NCI-H345 (cell line): ENCODE data around the gene SRBD1.

Source experiments
- DNase-seq: peaks from one replicate; lab custom pipeline; 2025; lab: John Stamatoyannopoulos, UW

SRBD1 gene

DNA sequence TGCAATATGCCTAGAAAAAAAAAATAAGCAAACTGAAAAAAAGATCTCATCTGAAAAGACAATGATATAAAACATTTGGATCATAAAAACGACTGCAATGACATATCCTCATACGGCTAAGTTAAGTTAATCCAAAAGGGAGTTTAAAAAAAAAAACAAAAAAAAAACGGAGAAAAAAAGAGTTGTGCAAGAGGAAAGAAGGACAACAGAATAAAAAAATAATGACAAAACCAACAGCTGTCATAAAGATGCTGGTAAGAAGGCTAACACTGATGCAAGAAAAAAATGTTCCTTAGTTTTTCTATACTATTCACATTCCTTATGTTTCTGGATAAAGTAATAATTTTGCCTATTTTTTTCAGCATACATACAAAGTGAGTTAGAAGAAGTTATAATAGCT is 192.5 kb downstream of the SRBD1 start:
- DNase-seq: no peak

DNA sequence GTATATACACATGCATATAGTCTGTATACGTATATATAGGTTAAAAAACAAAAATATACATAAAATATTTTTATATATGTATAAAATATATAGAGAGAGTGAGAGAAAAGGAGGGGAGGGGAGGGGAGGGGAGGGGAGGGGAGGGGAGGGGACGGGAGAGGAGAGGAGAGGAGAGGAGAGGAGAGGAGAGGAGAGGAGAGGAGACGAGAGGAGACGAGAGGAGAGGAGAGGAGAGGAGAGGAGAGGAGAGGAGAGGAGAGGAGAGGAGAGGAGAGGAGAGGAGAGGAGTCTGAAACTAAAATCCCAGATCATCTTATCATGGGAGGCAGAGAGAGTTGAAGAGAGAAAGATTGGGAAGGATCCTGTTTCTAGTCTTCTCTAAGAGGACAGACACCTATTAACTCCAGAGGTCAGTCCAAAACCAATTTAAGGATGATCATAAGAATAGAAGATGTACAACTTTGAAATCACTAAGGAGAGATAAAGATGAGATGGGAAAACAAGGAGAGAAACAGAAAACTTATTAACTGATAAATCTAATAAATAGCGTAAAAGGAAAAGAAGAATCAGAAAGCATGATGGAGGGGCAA is 195.4 kb downstream of the SRBD1 start:
- DNase-seq: no peak

DNA sequence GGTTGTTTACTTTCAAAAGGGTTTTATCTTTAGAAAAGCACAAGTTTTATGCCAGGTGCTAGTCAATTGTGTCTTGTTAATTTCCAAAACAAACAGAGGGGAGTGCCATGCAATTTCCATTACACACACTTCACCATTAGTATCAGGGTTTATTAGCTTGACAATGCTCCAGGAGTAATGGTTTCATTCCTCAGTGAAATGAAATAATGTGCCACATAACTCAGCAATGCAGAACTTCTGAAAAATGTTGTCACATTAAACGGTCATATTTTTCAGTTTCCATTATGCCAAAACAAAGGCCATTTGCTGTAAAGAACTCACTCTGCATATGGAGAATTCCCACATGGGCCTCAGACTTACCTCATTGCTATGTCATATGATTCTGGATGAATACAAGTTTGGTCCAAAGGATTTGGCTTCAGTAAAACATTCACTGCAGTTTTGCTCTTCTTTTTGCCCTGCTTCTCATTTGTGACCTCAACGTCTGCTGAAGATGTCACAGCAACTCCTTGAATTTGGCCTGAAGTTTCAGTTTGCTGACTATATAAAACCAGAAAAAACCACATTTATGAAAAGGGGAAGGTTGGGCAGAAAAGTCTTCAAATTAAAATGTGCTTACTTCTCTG is 198.2 kb downstream of the SRBD1 start:
- DNase-seq: no peak

DNA sequence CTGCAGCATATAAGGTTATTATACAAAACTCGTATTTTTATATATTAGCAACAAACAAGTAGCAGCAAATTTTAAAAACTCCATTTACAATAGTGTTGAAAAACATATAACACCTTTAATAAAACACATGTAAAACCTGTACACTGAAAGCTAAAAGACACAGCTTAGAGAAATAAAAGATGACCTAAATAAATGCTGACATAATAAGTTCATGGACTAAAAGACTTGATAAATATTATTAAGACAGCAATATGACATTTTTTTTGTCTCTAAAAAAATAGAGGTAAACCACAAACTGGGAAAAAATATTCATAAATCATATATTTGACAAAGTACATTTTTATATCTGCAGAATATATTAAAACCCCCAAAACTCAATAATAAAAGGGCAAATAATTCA is 201.4 kb downstream of the SRBD1 start:
- no peak for DNase-seq

DNA sequence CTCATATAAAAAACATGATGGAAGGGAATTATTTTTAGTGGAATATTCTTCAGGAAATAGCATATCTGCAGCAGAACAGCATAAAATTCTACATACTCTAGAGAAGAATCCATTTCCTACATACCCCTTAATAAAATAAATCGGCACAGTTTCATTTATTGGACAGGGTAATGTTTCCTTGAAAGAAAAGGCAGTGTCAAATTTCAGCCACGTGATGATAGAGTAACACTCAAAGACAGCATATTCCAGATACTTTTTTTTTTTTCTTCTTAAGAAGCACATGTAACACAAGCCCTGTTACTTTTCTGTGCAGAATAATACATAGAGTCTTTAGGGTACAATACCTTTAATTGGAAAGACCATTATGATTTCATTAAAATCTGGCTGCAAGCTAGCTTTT is 204.4 kb downstream of the SRBD1 start:
- no peak for DNase-seq

DNA sequence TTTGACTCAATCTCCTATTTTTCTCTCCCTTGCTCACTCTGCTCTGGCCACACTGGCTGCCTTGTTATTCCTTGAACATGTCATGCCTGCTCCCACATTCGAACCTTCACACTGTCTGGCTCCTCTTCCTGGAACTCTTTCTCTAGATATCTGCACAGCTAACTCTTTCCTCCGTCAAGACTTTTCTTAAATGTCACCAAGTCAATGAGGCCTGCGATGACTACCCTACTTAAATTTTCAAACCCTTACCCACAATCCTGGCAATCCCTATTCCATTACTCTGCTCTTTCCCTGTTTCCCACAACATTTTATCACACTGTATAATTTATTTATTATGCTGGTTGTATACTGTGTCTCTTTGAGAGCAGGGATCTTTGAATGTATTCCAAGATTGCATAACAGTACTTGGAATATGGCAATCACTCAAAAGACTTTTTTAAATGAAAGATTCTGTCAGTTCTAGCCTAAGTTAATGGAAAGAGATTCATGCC is 206.2 kb downstream of the SRBD1 start:
- no peak for DNase-seq

DNA sequence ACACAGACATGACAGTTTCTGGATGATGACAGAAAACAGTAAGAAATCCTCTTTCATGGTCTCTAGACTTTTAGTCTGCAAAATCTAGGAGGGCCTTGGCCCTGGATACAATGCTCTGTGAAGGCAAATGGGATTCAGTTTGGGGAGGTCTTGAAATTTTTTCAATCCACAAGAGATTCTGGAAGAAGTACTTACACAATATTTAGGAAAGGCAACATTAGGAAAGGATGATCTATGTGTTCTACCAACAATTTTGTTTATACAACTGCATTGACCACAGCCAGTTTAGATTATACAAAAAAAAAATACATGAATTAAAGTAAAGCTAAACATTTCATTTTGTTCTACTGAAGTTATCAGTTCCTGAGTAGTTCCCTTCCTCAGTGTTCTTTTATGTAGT is 208.0 kb downstream of the SRBD1 start:
- DNase-seq: no peak

DNA sequence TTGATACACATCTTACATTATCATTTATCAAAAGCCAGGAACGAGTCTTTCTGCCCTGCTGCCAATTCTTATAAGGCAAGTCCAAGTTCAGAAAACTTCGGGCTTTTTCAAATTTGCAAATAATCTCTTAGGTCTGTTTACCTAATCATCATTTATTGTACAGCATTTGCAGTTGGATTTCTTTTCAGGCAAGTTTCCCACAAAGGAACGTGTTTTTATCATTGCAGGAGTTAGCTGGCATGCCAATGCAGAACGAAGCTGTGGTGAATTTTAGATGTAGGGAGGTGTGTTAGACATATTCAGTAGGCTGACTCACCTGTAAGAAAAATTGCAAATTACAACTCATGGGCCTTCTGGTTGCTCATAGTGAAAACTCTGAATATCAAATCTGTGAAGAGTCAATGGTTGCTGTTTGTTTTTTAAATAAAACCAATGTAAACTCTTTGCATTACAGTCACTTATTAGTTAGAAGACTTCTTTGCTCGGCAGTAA is 209.6 kb downstream of the SRBD1 start:
- DNase-seq: no peak

DNA sequence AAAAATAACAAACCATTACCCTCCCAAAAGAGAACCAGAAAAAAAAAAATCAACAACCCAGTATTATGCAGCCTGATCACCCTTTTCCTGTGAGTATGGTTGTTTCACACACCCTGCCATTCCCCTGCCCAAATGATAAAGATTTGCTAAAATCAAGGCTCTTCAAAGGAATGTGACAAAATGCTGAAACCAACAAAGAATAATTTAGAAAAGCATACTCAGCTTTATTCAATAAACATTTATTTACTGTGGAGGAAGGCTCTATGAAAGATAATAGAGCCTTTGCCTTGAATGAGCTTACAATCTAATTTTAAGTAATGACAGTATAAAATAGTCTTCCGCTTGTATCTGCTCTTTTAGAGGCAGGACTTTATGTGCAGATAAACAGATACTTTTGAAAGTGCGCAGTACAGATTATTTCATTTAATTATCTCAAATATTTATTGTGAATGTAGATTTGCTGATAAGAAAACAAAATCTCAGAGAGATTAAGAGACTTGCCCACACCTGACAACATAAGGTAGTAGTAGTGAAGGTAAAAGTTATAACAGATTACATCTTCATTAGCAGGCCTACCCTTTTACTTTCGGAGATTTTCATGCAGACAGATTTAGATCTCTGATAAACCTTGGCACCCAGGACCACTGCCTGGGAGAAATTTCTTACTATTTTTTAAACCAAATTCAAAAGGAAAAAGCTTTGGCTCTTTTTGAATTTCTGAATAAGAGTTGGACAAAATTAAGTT is 211.9 kb downstream of the SRBD1 start:
- no peak for DNase-seq

DNA sequence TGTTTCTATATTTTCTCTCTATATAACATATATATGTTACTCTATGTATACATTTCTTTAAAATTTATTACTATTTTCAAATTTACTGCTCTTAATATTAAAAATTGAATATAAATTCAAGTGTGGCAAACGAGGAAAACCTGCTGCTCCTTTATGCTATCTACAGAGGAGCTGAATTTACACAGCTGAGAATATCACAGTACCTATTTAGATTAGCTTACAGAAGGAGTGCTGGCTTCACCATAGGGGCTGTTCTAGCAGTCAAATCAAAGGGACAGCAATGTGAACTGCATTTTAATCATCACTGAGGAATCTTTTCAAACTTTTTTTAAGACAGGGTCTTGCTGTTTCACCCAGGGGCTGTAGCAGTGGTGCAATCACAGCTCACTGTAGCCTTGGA is 213.8 kb downstream of the SRBD1 start:
- DNase-seq: no peak

DNA sequence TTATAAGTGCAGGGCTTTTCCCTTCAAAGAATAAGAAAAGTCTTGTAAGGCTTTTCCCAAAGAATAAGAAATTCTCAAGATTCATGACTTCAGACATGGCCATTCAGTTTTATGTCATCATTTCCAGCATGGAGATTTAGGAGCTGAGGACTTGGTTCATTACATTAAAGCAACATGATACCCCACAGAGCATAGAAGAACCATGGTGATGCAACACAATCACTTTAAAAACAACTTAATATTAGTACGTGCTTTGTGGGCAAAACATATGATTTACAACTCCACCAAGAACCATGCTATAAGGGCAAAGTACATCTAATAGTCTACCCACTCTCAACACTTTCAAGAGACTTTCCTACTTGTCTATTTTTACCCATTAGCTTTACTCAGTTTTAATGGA is 214.4 kb downstream of the SRBD1 start:
- no peak for DNase-seq

DNA sequence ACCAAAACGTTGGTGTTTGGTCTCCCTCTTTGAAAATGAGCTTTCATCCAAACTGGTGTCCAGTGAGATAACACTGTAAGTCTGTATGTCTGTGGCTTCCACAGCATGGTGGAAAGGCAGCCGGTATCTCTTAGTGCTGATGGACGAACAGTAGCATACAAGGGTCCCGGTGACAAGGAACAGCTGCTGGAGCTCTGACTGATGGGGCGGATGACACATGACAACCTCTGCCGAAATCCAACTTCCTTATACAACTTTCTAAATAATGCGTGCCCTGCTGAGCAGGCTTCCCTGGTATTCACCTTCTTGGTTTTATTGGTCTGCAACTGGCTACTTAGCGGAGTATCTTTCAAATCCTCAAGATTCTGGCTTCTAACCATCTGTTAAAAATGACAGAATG is 216.2 kb downstream of the SRBD1 start:
- no peak for DNase-seq

DNA sequence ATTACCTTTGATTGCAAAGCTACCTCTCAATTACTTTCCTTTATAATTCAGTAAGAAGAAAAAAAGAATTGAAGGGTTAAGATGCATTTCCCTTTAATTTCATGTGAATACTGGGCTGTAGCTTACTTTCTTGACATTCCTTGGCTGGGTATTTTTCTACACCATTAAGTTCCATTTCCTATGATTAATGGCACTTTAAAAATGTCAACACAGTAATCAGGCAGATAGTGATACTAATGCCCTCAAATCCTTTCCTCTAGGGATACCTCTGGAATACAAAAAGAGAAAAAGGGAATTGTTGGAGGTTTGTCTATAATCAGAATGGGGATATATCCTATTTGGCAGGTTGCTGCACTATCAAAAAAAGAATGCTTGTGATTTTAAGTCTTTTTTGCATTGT is 216.9 kb downstream of the SRBD1 start:
- no peak for DNase-seq

DNA sequence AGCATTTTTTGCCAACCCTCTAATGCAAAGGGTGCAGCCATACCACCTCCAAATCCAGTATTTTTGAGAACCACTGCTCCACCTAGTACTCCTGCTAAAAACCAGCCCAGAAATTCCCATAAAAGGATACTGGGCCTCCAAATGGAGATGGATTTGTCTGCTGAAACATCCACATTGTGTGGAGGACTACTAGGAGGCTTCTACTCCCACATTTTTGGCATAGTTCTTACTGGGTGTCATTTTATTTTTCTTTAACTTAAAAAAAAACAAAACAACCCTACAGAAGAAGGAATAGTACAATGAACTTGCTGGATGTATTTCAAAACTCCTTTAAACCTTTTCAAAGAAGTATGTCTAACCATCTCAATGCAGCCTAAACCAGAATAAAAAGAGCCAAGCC is 219.2 kb downstream of the SRBD1 start:
- no peak for DNase-seq

DNA sequence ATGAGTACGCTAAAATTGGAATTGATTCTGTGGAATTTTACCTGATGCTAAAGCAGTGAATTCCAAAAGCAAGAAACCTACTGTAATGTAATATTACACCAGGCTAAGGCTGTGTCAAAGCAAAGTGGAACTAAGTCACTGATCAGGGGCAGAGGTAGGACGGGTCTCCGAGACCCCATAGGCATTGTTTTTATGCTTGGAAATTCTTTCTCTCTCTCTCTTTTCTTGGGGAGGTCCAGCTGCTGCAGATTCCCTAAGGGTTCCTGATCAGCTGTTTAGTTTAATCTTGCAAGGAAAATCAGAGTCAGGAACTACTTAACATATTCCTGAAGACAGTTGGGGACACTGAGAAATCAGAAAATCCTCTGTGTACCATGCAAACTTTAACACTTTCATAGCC is 220.2 kb downstream of the SRBD1 start:
- no peak for DNase-seq

DNA sequence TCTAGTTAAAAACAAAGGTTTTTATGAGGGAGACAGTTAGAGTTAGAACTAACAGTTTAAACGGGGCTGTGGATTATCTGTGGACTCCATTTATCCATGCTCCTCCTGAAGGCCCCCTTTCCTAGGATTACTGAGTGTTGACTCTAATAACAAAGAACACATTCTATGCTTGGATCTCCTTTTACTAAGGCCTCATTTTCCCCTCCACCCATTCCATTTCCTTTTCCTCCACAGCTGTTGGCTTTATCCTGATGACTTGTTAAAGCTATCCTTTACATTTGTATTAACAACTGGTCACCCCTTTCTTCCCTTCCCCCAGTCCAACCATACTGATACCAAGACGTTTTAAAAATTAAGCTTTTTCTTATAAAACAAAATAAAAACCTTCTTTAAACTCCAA is 220.6 kb downstream of the SRBD1 start:
- no peak for DNase-seq

DNA sequence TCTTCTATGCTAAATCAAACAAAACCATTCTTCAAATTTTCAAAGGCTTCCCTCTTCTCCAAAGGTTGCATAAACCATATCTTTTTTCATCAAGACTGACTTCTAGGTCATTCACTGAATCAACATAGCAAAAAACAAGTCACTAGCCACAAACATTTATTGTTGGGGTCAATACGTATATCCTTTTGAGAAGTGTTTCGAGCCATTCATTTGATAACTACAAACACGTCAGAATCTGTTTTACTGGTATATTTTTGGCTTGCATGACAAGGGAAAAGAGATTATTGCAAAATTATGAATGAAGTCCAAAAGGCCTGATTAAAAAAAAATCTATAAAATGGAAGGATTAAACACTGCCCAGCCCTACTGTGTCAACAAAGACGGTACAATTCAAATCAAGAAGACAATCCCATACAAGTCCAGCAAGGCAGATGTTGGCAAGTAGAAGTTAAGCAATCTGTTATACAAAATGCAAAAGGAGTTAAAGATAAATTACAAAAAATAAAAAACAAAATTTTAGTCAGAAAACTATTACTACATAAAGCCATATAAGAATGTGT is 222.4 kb downstream of the SRBD1 start:
- no peak for DNase-seq

DNA sequence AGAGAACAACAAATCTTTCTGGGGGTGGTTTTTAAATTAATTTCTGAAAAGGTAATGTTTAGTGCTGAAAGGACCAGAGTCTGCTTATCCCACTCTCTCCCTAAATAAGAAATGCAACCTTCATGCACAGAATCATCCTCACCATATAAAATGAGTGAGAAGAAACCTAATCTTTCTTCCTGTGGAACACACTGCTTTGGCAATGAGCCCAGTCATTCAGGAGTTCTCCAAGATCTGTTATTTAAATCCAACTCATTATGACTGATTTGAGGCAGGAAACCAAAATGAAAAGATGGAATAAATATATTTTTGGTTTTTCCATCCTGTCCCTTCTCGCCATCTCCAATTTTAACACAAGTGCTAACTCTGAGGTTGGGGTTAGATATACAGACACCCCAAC is 228.3 kb downstream of the SRBD1 start:
- DNase-seq: no peak

DNA sequence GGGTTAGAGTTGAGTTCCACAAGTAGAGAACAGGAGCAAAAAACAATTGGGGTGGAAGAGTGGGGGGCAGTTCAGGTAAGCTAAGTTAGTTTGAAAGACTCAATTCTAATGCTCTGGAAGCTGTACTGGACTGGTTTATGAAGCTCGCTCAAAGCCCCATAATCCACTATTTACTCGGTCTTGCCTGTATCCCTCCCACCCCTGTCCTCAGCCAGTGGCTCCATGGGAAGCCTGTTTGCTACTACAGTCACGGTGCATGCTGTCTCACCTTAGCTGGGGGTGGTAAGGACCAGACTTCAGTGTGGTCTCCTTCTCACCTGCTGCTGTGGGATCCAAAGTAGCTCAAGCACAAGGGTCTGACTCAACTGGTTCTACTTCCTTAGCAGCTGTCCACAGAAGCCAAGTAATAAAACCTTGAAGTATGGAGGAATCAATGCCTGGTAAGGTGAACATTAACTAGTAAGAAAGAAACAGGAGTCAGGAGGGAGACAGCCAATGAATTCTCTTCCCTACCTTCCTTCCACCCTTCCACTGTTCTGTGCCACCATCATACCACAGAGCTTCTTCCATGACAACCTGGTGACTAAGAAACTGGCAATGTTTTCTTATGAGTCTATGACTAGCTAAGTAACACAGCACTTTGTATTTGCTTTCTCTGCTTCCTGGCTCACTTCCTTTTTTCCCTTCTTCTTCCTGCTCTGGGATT is 230.8 kb downstream of the SRBD1 start:
- no peak for DNase-seq

DNA sequence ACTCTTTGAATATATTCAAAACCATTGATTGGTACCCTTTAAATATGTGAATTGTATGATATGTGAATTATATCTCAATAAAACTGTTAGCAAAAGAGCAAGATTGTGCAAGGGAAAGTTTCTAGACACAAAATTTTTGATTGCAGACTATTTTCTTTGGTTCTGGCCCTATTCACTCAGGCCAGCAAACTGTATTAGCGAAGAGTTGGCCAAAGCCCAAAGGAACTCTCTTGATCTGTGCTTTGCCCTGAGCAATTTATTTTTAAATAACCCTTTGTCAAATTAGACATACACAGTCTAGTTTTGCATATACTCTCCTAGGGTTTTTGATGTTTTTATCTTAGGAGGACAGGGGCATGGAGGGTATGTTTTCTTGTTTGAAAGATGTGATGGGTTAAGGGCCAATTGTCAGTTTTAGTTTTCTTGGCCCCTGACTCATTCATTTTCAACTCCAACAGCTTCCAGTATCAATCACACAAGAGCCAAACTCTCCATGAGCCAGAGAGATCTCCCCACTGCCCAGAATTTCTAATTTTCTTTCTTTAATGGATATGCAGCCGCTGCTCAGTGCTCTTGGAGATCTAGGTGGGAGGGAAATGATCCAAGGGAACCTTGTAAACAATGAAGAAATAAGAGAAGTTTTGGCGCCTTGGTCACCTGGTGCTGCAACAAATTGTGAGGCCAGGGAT is 231.5 kb downstream of the SRBD1 start:
- DNase-seq: no peak

DNA sequence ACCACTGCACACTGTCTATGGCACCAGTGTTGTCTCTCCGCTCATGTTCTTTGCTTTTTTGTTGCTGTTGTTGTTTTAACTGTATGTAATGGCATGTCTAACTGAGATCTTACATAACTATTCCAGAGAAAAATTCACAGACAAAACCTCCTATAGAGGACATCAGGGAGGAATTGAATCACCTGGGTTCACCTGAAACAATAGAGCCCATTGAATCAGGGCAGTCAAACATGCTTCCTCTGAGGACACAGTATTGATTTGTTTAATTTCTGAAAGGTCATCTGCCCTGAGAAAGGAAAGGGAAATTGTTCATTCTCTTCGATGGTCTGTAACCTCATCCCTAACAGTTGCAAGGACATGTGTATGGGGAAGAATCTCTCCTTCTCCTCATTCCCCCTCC is 237.5 kb downstream of the SRBD1 start:
- no peak for DNase-seq

DNA sequence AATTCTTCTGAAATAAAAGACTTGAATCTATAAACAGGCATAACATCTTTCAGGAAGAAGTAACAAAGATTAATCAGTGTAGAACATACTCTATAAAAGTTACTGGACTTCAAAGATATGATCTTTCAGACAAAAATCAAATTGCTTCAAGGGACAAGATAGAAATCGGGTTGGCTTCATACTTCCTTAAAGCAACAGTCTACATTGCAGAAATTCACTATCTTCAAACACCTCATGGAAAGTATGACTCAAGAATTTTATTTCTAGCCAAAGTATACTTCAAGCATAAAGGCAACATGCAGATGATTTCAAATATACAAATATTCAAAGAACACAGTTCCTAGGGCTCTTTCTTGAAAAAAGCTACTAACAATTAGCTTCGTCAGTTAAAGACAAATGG is 240.7 kb downstream of the SRBD1 start:
- DNase-seq: no peak
